ENCODE results near the gene SET.

Gene SET

DNA sequence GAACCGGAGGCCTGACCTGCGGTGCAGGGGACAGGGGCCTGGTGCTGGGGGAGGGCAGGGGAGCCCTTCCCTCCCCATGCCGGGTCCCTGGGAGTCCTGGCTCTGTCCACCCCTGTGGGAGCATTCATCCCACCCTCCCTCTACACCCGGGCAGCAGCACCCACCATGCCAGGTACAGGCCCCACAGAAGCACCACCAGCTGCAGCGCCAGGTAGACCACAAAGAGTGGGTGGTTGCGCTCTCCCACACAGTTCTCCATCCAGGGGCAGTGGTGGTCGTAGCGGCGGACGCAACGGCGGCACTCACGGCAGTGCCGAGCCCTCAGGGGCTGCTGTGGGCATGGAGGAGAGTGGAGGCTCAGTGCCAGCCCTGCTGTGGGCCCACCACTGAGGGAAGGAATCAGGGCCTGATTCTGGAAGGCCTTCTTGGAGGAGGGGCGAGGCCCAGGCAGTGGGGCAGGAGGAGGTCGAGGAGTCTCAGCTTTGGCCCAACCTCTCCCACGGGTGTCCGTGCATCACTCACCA is 32.5 kb downstream of the SET start:
- H3K36me3 ChIP-seq = no peaks in the 10 kb centered on the region
- no peak overlapping the region for H3K4me3 ChIP-seq (ENCODE audit: low read depth, low read length)
- no peak for DNase-seq
- H3K9me3 ChIP-seq = no peaks in the 10 kb centered on the region
- H3K4me1 ChIP-seq = no peaks in the 10 kb centered on the region
- TF ChIP-seq CTCF (IDR thresholded peaks at IDR 0.05; ENCODE audit: low read depth, low read length) = no peak
- no peaks in the 10 kb centered on the region for H3K27me3 ChIP-seq

DNA sequence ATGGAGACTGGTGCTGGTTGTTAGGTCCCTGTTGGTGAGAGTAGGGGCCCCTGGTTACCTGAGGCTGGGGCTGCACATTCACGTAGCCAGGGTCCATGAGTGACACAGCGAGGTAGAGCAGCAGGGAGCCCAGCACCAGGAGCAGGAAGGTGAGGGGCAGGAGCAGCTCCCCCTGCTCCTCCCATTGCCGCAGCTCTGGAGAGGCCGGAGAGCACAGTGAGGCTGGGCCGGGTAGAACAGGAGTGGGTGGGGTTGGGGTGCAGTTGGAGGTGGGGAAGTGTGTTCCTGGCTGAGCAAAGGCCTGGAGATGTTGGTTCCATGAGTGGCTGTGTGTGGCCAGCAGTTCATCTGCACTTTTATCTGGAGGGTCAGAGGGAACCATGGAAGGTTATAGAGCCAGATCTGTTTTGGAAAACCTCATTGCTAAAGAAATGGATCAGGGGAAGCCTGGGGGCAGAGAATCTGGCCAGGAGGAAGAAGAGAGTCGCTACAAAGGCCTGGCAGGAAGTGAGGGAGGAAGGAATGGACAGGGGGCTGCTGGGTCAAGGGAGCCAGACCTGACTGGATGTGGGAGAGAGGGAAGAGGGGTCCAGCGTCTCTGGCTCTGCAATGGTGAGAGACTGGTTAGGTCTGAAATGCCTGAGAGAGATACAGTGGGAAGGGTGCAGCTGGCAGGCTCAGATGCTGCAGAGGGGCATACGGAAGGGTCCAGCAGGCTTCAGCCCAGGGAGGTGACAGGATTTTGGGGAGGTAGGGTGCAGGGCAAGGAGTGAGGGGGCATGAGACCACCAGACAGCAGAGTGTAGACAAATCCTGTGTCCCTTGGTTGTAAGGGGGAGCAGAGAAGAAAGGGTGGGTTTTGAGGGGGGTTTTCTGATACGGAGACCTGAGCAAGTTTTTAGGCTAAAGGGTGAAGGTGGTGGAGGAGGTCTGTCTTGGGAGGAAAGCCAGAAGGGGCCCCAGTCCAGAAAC is 33.6 kb downstream of the SET start:
- Histone ChIP-seq H3K36me3 (no peaks in the 10 kb centered on the region), H3K27me3 (no peaks in the 10 kb centered on the region), H3K9me3 (no peaks in the 10 kb centered on the region), H3K4me1 (no peaks in the 10 kb centered on the region), H3K4me3 (ENCODE audit: low read depth, low read length) (no peak overlapping the region)
- TF ChIP-seq CTCF (IDR thresholded peaks at IDR 0.05; ENCODE audit: low read depth, low read length) = no peak
- DNase-seq = no peak

GRCh38 chr9:128723352-128723865 is 34.4 kb downstream of the SET start:
- no peak for DNase-seq
- H3K4me1 ChIP-seq = no peaks in the 10 kb centered on the region
- TF ChIP-seq CTCF (IDR thresholded peaks at IDR 0.05; ENCODE audit: low read depth, low read length) = no peak

GRCh38 chr9:128723866-128724743 is 35.1 kb downstream of the SET start, which contains the start of gene ZDHHC12:
Gene ZDHHC12 (minus strand): TSS chr9:128724127. CDS start chr9:128724093, 34 bp downstream.
- peak; percentile 99 for DNase-seq
- Histone ChIP-seq H3K27me3 (no peaks in the 10 kb centered on the region), H3K4me1 (no peaks in the 10 kb centered on the region), H3K36me3 (no peaks in the 10 kb centered on the region), H3K4me3 (ENCODE audit: low read depth, low read length) (peak within 1 kb of the TSS; percentile 80), H3K9me3 (no peaks in the 10 kb centered on the region)
- TF ChIP-seq CTCF (IDR thresholded peaks at IDR 0.05; ENCODE audit: low read depth, low read length) = no peak

More at GRCh38 chr9:128723352-128723865, 34.4 kb downstream of the SET start:
- no peaks in the 10 kb centered on the region for H3K9me3 ChIP-seq
- H3K27me3 ChIP-seq = no peaks in the 10 kb centered on the region
- H3K36me3 ChIP-seq = no peaks in the 10 kb centered on the region
- H3K4me3 ChIP-seq (ENCODE audit: low read depth, low read length) = peak overlapping the region; percentile 80

DNA sequence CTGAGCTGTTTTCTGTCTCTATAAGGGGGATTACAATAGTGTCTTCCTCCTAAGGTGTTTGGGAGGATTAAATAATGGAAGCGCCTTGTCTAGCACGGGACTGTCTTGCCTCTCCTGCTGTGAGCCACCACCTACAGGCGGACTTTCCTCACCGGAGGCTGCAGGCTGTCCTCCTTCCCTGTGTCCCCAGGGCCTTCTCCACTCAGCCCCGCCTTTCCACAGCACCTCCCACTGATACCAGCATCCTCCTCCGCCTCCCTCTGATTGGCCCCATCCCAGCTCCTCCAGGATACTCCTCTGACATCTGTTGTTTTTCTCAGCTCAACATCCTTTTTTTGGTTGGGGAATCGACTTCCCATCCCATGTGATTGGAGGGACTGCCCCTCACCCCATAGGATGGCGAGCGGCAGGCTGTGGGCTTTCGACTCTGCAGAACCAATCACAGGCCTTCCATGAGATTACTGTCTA is 35.8 kb downstream of the SET start:
- Histone ChIP-seq H3K4me3 (ENCODE audit: low read depth, low read length) (peak overlapping the region; percentile 80), H3K9me3 (no peaks in the 10 kb centered on the region), H3K36me3 (no peaks in the 10 kb centered on the region), H3K4me1 (no peaks in the 10 kb centered on the region), H3K27me3 (no peaks in the 10 kb centered on the region)
- peak; percentile 82 for DNase-seq
- 0 out of 2 replicates have a peak, but pooled peaks have one; percentile 14 for TF ChIP-seq CTCF (IDR thresholded peaks at IDR 0.05; ENCODE audit: low read depth, low read length)
